ENCODE results near the gene CRY1. TPM values are rescaled to one million over a fixed set of nuclear protein-coding genes. Genes with fewer than 3 reads are reported as not detected.

CRY1 gene
- total and polyA plus RNA-seq, 9 of the 15 experiments (the other 6 are each of a cell fraction or from before 2014, with no cell fraction given): 8.7 to 33.3 (median 25.2) TPM

GRCh38 chr12:107129315-107129930 lies 36.1 kb upstream of the CRY1 start:
- H2AFZ ChIP-seq (ENCODE audit: low read depth, low read length): no peak overlapping the region
- H3K27ac ChIP-seq (ENCODE audit: extremely low read depth, low read depth, low read length): no peak overlapping the region
- ChIA-PET POLR2A (no interaction called here), CTCF (ENCODE audit: low intra/inter-chr PET ratio) (no interaction called here)
- TF ChIP-seq PRPF4 (IDR thresholded peaks at IDR 0.05; ENCODE audit: insufficient read depth, low read depth, low read length, poor library complexity, severe bottlenecking) (no peak), MYBL2 (IDR thresholded peaks at IDR 0.05; ENCODE audit: low read depth) (no peak), MYBL2 (CRISPR knock-in tag; IDR thresholded peaks at IDR 0.05; ENCODE audit: borderline replicate concordance) (no peak)
- no peak overlapping the region for H3K9ac ChIP-seq (ENCODE audit: insufficient read depth in 1 of 2, low read depth in 2 of 2, low read length in 2 of 2)
- ATAC-seq (no peak), DNase-seq (ENCODE audit: extremely low read depth in 1 of 4, low spot score in 3 of 4) (no peak), FAIRE-seq (no peak)
- in situ Hi-C loops (cut with MboI): no loop called here
- WGBS (ENCODE audit: insufficient coverage, low coverage, missing lambda C conversion rate): 0% methylated on average over 7 of the region's 7 CpGs
- intact Hi-C loops (cut with micrococcal nuclease): no loop called here
- H3K4me1 ChIP-seq (replicated peaks in 1 of 2; ENCODE audit: control insufficient read depth in 2 of 2, insufficient read depth in 2 of 2, low read length in 2 of 2): no peaks in the 10 kb centered on the region
- no peak overlapping the region for H3K4me3 ChIP-seq
- no peaks in the 10 kb centered on the region for H3K79me2 ChIP-seq (ENCODE audit: control insufficient read depth, insufficient read depth, low read length)
- no peaks in the 10 kb centered on the region; the same call in 1 of the 2 replicates for H4K20me1 ChIP-seq (replicated peaks; ENCODE audit: control insufficient read depth, insufficient read depth, low read length)
- no peaks in the 10 kb centered on the region for H3K27me3 ChIP-seq (ENCODE audit: control insufficient read depth in 2 of 2, insufficient read depth in 2 of 2, low read length in 2 of 2)
- no peak overlapping the region for H3K4me2 ChIP-seq (ENCODE audit: insufficient read depth, low read length)
- H3K9me3 ChIP-seq (replicated peaks; ENCODE audit: control insufficient read depth, insufficient read depth, low read depth, low read length): no peaks in the 10 kb centered on the region
- no peaks in the 10 kb centered on the region for H3K9me1 ChIP-seq (ENCODE audit: control insufficient read depth, insufficient read depth, low read length)
- H3K36me3 ChIP-seq (ENCODE audit: control insufficient read depth, insufficient read depth, low read length): no peaks in the 10 kb centered on the region
- no TSS peak for BruUV-seq (replicated peaks)

Data from K562 (cell line).